Brain microvascular endothelial cell (primary cell): ENCODE data around the gene ACER3.

ENCODE experiments used
- DNase-seq: peaks from one replicate; pipeline ENCODE4 v3.0.0-alpha.2; 2020
- H3K27ac ChIP-seq: fragments of 250-450 bp; sonication (Bioruptor Pico); 2 replicates; pipeline ENCODE4 v1.5.1; 2020; ENCODE audit warnings: mild to moderate bottlenecking, moderate library complexity
- H3K27me3 ChIP-seq: fragments of 250-450 bp; sonication (Bioruptor Pico); replicated peaks from 2 replicates; pipeline ENCODE4 v1.5.1; 2020; ENCODE audit warnings: mild to moderate bottlenecking
- H3K36me3 ChIP-seq: fragments of 250-450 bp; sonication (Bioruptor Pico); replicated peaks from 2 replicates; pipeline ENCODE4 v1.5.1; 2020; ENCODE audit warnings: mild to moderate bottlenecking
- H3K4me3 ChIP-seq: 2 replicates; pipeline ENCODE4 v1.5.1; 2011; ENCODE audit warnings: low read depth, mild to moderate bottlenecking, control low read depth, low read length, moderate library complexity
- CTCF ChIP-seq: IDR thresholded peaks from 2 replicates; pipeline ENCODE4 v1.5.1; 2011; ENCODE audit warnings: low read depth, mild to moderate bottlenecking, moderate library complexity, low read length, control low read depth, inconsistent platforms; ENCODE audit errors: missing control alignments
- in situ Hi-C: cut with HindIII; loops from 2 replicates; pipeline ENCODE4 v1.10.0; 2017; ENCODE audit warnings: low sequenced_read_pairs, low pct_ligation_motif_present

ACER3 gene

DNA sequence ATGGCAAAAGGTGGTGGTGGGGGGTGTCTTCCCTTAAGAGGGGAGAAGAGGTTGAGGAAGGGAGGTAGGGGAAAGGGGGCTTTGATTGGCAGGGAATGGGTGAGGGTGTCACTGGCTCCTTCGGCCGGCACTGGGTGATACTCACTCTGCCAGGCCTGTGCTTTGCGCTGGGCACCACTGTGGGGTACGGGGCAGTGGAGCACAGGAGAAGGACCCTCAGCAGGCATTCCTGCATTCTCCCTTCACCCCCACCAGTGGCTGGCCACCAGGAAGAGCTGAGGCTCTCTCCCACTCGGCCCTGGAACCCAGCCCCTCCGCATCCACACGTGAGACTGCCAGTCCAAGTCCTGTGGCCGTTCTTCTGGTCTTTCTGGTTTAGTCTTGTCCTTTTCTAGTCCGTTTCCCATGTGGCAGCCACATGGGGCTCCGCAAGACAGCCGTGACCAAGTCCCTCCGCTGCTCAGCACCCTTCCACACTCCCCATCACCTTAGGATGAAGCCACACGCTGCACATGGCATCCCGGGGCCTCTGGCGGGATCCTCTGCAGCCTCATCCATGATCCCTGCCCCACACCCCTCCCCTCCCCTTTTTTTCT, 214.0 kb downstream of the ACER3 start:
- Histone ChIP-seq H3K27me3 (no peaks in the 10 kb centered on the region), H3K4me3 (no peak overlapping the region), H3K36me3 (no peaks in the 10 kb centered on the region), H3K27ac (no peak overlapping the region)
- TF ChIP-seq CTCF, result no peak
- no peak for DNase-seq
- in situ Hi-C loops, result no loop called here

- no peaks in the 10 kb centered on the region for H3K27me3 ChIP-seq
- H3K27ac ChIP-seq, result no peak overlapping the region
- DNase-seq, result no peak
- TF ChIP-seq CTCF, result no peak
- in situ Hi-C loops, result no loop called here
- no peaks in the 10 kb centered on the region for H3K36me3 ChIP-seq
- no peak overlapping the region for H3K4me3 ChIP-seq
These were observed 214.7 kb downstream of the ACER3 start for GRCh38 chr11:77075425-77075905.
